GM18867 (cell line): ENCODE data around the gene CDKAL1.
"Not testable (repeated sequence)": the region's sequence is repeated elsewhere in the genome, so short reads cannot be mapped to it uniquely, and the experiment has no call there.

Experiments used
- ATAC-seq: cut with Tn5 transposase; IDR thresholded peaks from one replicate; pipeline ENCODE4 v1.9.1; 2021; ENCODE audit warnings: mild to moderate bottlenecking, moderate library complexity; ENCODE audit not compliant: unreplicated experiment

CDKAL1 gene

GRCh38 chr6:21186479-21187055 is 652.3 kb downstream of the CDKAL1 start:
- no peak for ATAC-seq

- ATAC-seq = no peak
These were observed 653.2 kb downstream of the CDKAL1 start for GRCh38 chr6:21187485-21187884.

GRCh38 chr6:21188505-21189223 is 654.4 kb downstream of the CDKAL1 start:
- no peak for ATAC-seq

GRCh38 chr6:21189759-21190158 is 655.5 kb downstream of the CDKAL1 start:
- ATAC-seq = no peak

GRCh38 chr6:21190701-21191100 is 656.4 kb downstream of the CDKAL1 start:
- peak; percentile 35 for ATAC-seq

GRCh38 chr6:21193790-21194475 is 659.7 kb downstream of the CDKAL1 start:
- ATAC-seq = no peak

- ATAC-seq = not testable (repeated sequence)
These were observed 661.0 kb downstream of the CDKAL1 start for GRCh38 chr6:21195301-21195700.

GRCh38 chr6:21198032-21198640 is 663.9 kb downstream of the CDKAL1 start:
- no peak for ATAC-seq

GRCh38 chr6:21199262-21199661 is 665.0 kb downstream of the CDKAL1 start:
- ATAC-seq = no peak

GRCh38 chr6:21200134-21200870 is 666.0 kb downstream of the CDKAL1 start:
- ATAC-seq = no peak

GRCh38 chr6:21201187-21201586 is 666.9 kb downstream of the CDKAL1 start:
- no peak for ATAC-seq

GRCh38 chr6:21201637-21202350 is 667.5 kb downstream of the CDKAL1 start:
- ATAC-seq = no peak

GRCh38 chr6:21202521-21202920 is 668.3 kb downstream of the CDKAL1 start:
- ATAC-seq = no peak

GRCh38 chr6:21204951-21205350 is 670.7 kb downstream of the CDKAL1 start:
- ATAC-seq = no peak

- no peak for ATAC-seq
These were observed 674.0 kb downstream of the CDKAL1 start for GRCh38 chr6:21208081-21208795.

GRCh38 chr6:21208796-21209186 is 674.5 kb downstream of the CDKAL1 start:
- no peak for ATAC-seq

GRCh38 chr6:21213492-21213891 is 679.2 kb downstream of the CDKAL1 start:
- peak; percentile 49 for ATAC-seq

GRCh38 chr6:21214738-21215448 is 680.6 kb downstream of the CDKAL1 start:
- ATAC-seq = no peak

- ATAC-seq = no peak
These were observed 685.0 kb downstream of the CDKAL1 start for GRCh38 chr6:21219241-21219640.
